Measurements from ENCODE around the gene SPDYE2B. TPM values are rescaled to one million over a fixed set of nuclear protein-coding genes. Genes with fewer than 3 reads are reported as not detected.
"Not testable (repeated sequence)": the region's sequence is repeated elsewhere in the genome, so short reads cannot be mapped to it uniquely, and the experiment has no call there.

The SPDYE2B gene
- total RNA-seq, 1 experiment from 2014 or later, result not detected

- not testable (repeated sequence) for DNase-seq (ENCODE audit: low spot score)
Observed at GRCh38 chr7:102642691-102643090, 7.4 kb upstream of the SPDYE2B start, which contains the start of gene UPK3BL1. TSS of gene UPK3BL1 (minus strand) at chr7:102642791. CDS start at chr7:102642741, 50 bp downstream.

DNA sequence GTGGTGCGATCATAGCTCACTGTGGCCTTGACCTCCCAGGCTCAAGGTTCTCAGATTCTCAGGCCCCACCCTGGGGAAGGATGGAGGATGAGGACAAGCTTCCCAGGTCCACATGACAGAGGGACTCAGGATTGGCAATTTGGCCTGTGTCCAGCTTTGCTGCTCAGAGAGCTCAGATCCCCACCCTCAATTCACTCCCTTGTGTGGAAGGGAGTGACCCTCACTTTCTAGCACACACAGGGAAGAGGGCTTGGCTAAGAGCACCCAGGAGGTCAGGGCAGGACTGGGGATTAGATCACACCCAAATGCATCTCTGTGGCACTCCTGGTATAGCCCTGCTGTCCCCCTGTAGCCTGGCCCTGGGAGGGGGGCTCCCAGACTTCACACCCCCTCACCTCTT lies 6.7 kb upstream of the SPDYE2B start:
- DNase-seq (ENCODE audit: low spot score), result not testable (repeated sequence)

GRCh38 chr7:102647813-102648212 lies 2.3 kb upstream of the SPDYE2B start:
- DNase-seq (ENCODE audit: low spot score), result not testable (repeated sequence)

DNA sequence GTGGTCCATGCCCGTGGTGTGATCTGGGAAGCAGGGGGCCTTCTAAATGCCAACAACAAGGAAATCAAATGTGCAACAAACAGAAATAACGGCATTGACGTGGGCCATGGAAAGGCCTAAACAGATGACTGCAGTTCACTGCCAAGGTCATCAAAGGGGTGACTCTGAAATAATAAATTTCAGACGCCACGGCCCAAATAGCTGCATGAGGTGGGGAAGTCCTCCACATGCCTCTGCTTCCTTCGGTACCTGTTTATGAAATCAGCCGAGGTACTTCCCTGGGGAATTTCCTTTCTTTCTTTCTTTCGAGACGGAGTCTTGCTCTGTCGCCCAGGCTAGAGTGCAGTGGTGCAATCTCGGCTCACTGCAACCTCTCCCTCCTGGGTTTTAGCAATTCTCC lies 14.6 kb downstream of the SPDYE2B start:
- DNase-seq (ENCODE audit: low spot score), result not testable (repeated sequence)

DNA sequence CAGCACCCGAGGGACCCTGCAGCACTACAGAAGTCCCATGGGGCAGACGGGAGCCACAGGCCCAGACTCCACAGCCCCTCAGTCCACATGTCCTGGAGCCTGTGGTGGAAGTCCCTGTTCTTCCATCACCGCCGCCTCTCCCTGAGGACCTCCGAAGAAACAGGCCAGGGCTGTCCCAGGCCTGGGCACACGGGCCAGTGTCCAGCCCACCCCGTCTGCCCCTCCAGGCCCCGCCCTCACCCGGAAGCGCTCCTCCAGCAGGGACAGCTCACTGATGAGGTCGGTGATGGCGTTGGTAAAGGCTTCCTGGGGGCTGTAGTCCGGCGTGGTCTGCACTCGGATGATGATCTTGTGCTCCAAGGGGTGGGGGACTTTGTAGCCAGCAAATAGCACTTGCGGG lies 16.7 kb downstream of the SPDYE2B start:
- not testable (repeated sequence) for DNase-seq (ENCODE audit: low spot score)

- not testable (repeated sequence) for DNase-seq (ENCODE audit: low spot score)
Observed at GRCh38 chr7:102667523-102667922, 17.4 kb downstream of the SPDYE2B start.

- DNase-seq (ENCODE audit: low spot score), result peak; percentile 15
Observed at GRCh38 chr7:102671166-102671955, 21.2 kb downstream of the SPDYE2B start, which contains the start of gene POLR2J2. TSS of gene POLR2J2 (minus strand) at chr7:102671663. CDS start at chr7:102671601, 62 bp downstream.

- not testable (repeated sequence) for DNase-seq (ENCODE audit: low spot score)
Observed at GRCh38 chr7:102671956-102672307, 21.8 kb downstream of the SPDYE2B start.

DNA sequence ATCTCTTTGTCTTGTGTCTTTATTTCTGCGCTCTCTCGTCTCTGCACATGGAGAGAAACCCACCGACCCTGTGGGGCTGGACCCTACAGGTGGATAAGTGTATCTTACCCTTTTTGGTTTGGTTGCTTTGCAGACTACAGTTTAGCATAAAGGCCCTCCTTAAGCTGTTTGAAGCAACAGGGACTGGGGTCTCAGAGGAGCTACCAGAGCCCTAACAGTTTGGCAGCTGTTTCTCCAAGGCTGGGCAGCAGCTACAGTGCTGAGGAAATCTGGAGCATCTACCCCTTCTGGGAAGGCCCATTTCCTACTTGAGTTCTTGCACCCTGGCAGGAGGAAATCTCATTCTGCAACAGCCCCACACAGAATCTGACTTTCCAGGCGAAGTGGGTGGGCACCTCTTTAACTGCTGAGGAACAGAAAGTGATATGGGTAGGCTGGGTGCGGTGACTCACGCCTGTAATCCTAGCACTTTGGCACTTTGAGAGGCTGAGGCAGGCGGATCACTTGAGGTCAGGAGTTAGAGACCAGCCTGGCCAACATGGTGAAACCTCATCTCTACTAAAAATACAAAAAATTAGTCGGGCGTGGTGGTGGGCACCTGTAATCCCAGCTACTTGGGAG lies 23.4 kb downstream of the SPDYE2B start:
- not testable (repeated sequence) for DNase-seq (ENCODE audit: low spot score)

GRCh38 chr7:102675545-102675944 lies 25.4 kb downstream of the SPDYE2B start:
- not testable (repeated sequence) for DNase-seq (ENCODE audit: low spot score)

DNA sequence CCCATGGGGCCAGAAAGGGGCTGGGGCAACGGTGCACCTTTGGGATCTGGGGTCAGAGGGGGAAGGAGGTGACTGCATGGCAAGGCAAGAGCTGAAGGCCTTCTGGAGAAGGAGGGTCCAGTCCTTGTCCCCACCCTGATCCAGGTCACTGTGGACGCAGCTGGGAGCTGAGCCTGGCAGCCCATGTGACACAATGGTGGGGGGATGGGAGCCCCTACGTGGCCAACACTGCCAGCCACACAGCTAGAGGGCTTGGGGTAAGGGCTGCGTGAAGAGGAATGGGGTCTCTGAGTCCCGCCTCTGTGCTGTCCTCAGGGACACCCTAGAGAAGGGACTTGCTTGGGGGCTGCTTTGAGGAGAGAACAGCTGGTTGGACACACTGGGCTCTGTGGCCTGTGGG lies 30.7 kb downstream of the SPDYE2B start:
- not testable (repeated sequence) for DNase-seq (ENCODE audit: low spot score)

GRCh38 chr7:102682560-102682959 lies 32.4 kb downstream of the SPDYE2B start:
- not testable (repeated sequence) for DNase-seq (ENCODE audit: low spot score)

GRCh38 chr7:102688299-102689036 lies 38.3 kb downstream of the SPDYE2B start:
- DNase-seq (ENCODE audit: low spot score), result not testable (repeated sequence)

DNA sequence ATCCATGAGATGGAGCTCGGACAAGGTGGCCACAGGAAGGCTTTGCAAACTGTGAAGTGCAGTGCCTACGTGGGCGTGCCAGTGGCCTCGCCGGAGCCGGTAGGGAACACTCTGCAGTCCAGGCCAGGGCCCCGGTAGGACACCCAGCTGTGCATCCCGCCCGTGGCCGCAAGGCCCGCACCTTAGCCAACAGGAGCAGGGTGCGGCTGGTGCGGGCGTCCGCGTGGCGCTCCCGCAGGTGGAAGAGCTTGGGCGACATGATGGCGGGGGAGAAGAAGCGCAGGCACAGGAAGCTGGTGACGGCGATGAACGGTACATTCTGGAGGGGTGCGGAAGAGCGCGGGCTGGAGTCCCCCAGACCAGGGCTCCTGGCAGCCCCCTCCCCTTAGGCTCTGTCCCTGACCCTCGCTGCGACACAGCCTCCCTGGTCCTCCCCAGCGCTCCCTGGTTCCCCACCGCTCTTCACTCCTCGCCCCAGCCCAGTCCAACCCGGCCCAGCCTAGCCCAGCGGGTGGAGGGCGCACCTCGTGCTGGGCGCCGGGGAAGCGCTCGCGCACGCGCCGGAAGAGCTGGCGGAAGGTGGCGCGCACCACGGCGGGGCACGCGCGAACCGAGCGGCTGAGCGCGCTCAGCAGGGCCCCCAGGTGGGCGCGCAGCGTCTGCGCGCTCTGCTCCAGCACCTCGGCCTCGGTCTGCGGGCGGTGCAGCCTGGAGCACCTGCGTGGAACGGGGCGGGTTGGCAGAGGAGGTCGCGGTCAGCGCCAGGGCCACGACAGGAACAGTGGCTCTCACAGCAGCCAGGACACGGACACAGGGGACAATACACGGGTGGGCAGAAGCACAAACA lies 39.5 kb downstream of the SPDYE2B start:
- not testable (repeated sequence) for DNase-seq (ENCODE audit: low spot score)

DNA sequence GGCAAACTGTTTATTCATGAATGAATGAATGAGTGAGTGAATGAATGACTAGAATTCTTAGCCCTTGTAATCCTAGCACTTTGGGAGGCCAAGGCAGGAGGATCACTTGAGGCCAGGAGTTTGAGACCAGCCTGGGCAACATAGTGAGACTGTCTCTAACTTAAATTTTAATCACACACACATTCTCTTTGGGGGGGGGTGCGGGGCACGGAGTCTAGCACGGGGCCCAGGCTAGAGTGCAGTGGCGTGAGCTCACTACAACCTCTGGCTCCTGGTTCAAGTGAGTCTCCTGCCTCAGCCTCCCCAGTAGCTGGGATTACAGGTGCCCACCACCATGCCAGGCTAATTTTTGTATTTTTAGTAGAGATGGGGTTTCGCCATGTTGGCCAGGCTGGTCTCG lies 40.5 kb downstream of the SPDYE2B start:
- not testable (repeated sequence) for DNase-seq (ENCODE audit: low spot score)

DNA sequence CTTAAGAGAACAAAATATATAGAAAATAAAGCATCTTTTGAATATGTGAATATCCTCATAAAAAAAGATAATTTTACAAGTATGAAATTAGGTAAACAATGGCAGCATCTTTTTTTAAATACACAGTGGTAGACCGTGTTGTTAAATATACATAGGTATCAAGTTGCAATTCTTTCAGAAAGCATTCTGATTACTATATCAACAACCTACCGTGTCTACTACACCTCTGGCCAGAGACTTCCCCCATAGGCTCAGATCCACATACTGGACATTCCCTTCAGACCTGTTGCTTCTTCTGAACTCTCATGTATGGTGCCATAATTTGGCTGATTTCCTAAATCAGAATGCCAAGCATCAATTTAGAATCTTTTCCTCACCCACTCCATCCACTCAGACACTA lies 43.9 kb downstream of the SPDYE2B start:
- DNase-seq (ENCODE audit: low spot score), result not testable (repeated sequence)

DNA sequence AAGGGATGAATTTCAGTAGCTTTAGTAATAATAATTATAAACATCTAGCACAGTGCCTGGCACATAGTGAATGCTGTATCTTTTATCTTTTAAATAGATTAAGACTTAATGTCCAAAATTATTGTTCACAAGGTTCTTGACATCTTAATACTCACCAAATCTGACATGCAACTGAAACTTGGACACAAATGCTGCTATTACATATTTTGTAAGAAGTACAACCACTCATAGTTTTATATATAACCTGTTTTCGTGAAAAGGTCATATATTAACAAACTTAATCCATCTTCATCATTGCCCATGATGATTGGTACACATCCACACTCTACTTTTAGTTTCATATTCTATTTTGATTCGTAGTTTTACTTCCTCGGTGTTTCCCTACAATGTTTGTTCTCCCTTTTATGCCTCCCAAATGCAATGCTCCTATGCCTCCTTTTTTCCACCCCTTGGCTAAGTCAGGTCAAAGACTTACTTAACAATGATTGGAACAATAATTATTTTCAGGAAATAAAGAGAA lies 45.0 kb downstream of the SPDYE2B start:
- not testable (repeated sequence) for DNase-seq (ENCODE audit: low spot score)

DNA sequence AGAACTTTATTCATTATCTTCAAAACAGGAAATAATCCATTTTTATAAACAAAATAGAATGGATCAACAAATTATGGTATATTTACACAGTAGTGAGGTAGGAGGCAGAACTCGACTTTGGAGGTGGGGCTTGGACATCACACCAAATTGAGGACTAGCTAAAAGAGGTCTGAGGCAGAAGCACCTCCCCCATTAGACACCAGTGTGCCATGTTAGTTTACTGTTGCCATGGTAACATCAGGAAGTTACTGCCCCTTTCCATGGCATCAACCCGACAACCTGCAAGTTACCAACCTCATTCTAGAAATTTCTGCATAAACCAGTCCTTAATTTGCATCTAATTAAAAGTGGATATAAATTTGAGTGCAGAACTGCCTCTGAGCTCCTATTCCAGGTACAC lies 45.9 kb downstream of the SPDYE2B start:
- not testable (repeated sequence) for DNase-seq (ENCODE audit: low spot score)

DNA sequence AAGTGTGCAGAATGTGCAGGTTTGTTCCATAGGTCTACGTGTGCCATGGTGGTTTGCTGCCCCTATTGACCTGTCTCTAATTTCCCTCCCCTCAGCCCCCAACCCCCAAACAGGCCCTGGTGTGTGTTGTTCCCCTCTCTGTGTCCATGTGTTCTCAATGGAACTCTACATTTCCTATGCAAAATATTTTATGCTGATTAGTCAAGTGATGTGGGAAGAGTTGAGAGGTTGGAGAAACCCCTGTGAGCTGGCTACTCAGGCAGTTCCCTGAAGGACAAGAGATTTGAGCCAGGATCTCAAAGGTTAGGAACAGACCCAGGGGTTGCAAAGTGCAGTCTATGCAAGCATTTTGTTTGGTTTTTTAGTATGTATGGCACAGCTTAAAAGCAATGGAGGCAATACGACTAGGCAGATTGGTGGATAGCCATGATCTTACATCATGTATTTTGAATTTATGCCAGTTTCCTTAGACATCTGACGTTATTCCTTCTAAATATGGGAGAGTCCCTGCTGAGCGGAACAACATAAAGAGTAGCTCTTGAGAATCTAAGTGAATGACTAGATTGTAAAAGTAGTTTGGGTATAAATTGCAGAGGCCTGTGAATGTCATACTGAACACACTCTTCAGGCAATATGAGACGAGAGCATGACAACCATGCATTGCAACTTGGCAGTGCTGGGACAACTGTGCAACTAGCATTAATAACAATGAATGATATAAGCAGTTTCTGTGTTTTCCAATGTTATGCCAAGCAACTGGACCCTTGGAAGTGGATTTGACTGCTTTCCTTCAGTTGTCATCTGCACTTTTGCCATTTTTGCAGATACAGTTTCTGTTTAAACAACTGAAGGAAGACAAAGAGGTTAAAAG lies 47.8 kb downstream of the SPDYE2B start:
- not testable (repeated sequence) for DNase-seq (ENCODE audit: low spot score)
